Activated CD8-positive, alpha-beta T cell treated with anti-CD3 and anti-CD28 coated beads for 36 hours (primary cell): ENCODE data around the gene CHURC1. TPM values are rescaled to one million over a fixed set of nuclear protein-coding genes. Genes with fewer than 3 reads are reported as not detected.

Experiments
- ATAC-seq: fragments of 200-7000 bp; cut with Tn5 transposase; one replicate; pipeline ENCODE4 v1.10.0; 2021; ENCODE audit warnings: mild to moderate bottlenecking, moderate library complexity
- CTCF ChIA-PET: fragments of 350-600 bp; sonication (Branson Sonifier 250); formaldehyde crosslinking; loops from one replicate; lab custom pipeline; 2021; ENCODE audit warnings: antibody characterized with exemption; lab: Charles Lee
- POLR2A ChIA-PET: fragments of 350-600 bp; sonication (Branson Sonifier 250); formaldehyde crosslinking; loops from one replicate; lab custom pipeline; 2021; ENCODE audit warnings: antibody characterized with exemption; lab: Charles Lee
- DNase-seq: peaks from one replicate; pipeline ENCODE4 v3.0.0-alpha.2; 2020
- H3K27ac Mint-ChIP-seq: one replicate; pipeline ENCODE4 v1.8.0; 2021; ENCODE audit warnings: mild to moderate bottlenecking, mixed read lengths
- H3K27me3 Mint-ChIP-seq: one replicate; pipeline ENCODE4 v1.8.0; 2021; ENCODE audit warnings: mixed read lengths
- H3K36me3 Mint-ChIP-seq: one replicate; pipeline ENCODE4 v1.8.0; 2021; ENCODE audit warnings: low read depth, mixed read lengths
- H3K4me1 Mint-ChIP-seq: one replicate; pipeline ENCODE4 v1.8.0; 2021; ENCODE audit warnings: low read depth, mixed read lengths
- H3K4me3 Mint-ChIP-seq: one replicate; pipeline ENCODE4 v1.8.0; 2021; ENCODE audit warnings: mild to moderate bottlenecking, moderate library complexity, mixed read lengths
- H3K9me3 Mint-ChIP-seq: one replicate; pipeline ENCODE4 v1.8.0; 2021; ENCODE audit warnings: mixed read lengths
- CTCF ChIP-seq: fragments of 200-600 bp; IDR thresholded peaks from one replicate; pipeline ENCODE4 v1.8.0; 2022; ENCODE audit warnings: antibody characterized with exemption, mild to moderate bottlenecking
- intact Hi-C: fragments of 100-400 bp; cut with micrococcal nuclease; formaldehyde crosslinking; loops from one replicate; pipeline ENCODE4 v1.10.0; 2022
- total RNA-seq, 2 experiments: library from RNA; stranded (reverse); gene quantifications; one replicate each; pipeline ENCODE4 v1.2.3, GENCODE V29; 2021

Gene CHURC1
- total RNA-seq, 2 experiments from 2014 or later = 47.0 to 57.4 TPM

GRCh38 chr14:64877846-64878245 is 36.4 kb upstream of the CHURC1 start:
- H3K4me3 Mint-ChIP-seq = no peak overlapping the region
- POLR2A ChIA-PET = no interaction called here
- peaks cover 2% of the 10 kb centered on the region for H3K4me1 Mint-ChIP-seq
- CTCF ChIA-PET = interaction anchor here (1.0 to 9.1 kb wide), 5 partner anchors 9 to 241 kb away, joined by 3 to 92 read pairs (median 3); no protein-coding TSS in a partner anchor
- no peak for ATAC-seq
- TF ChIP-seq CTCF = no peak
- H3K27ac Mint-ChIP-seq = no peak overlapping the region
- peaks cover 37% of the 10 kb centered on the region for H3K27me3 Mint-ChIP-seq
- no peaks in the 10 kb centered on the region for H3K9me3 Mint-ChIP-seq
- intact Hi-C loops = no loop called here
- no peak for DNase-seq
- no peaks in the 10 kb centered on the region for H3K36me3 Mint-ChIP-seq

GRCh38 chr14:64878837-64879634 is 35.2 kb upstream of the CHURC1 start:
- Mint-ChIP-seq H3K27ac (no peak overlapping the region), H3K27me3 (peaks cover 41% of the 10 kb centered on the region), H3K4me3 (peak overlapping the region; percentile 45), H3K4me1 (peaks cover 2% of the 10 kb centered on the region), H3K9me3 (no peaks in the 10 kb centered on the region), H3K36me3 (no peaks in the 10 kb centered on the region)
- DNase-seq (no peak), ATAC-seq (no peak)
- intact Hi-C loops = no loop called here
- ChIA-PET CTCF (interaction anchor here (9.1 kb wide), 1 partner anchor 13 kb away, joined by 92 read pairs; no protein-coding TSS in a partner anchor), POLR2A (interaction anchor here (1.0 kb wide), 1 partner anchor 15 kb away, joined by 3 read pairs; no protein-coding TSS in a partner anchor)
- TF ChIP-seq CTCF = no peak

GRCh38 chr14:64879635-64880220 is 34.5 kb upstream of the CHURC1 start, which contains the start of gene SPTB:
TSS of gene SPTB (minus strand) at chr14:64879907. CDS start at chr14:64823094, 56,813 bp downstream.
- Mint-ChIP-seq H3K4me1 (peaks cover 2% of the 10 kb centered on the region), H3K27me3 (peaks cover 44% of the 10 kb centered on the region), H3K36me3 (no peaks in the 10 kb centered on the region), H3K9me3 (no peaks in the 10 kb centered on the region), H3K27ac (no peak within 1 kb of the TSS), H3K4me3 (peak within 1 kb of the TSS; percentile 77)
- ChIA-PET POLR2A (interaction anchor here (1.0 kb wide), 1 partner anchor 16 kb away, joined by 3 read pairs; no protein-coding TSS in a partner anchor), CTCF (interaction anchor here (1.0 to 9.1 kb wide), 4 partner anchors 11 to 59 kb away, joined by 3 to 92 read pairs (median 5); no protein-coding TSS in a partner anchor)
- peak; percentile 74 for DNase-seq
- intact Hi-C loops = no loop called here
- ATAC-seq = peak; percentile 80
- no peak for TF ChIP-seq CTCF

GRCh38 chr14:64880221-64881121 is 33.8 kb upstream of the CHURC1 start:
- intact Hi-C loops = no loop called here
- ChIA-PET POLR2A (no interaction called here), CTCF (interaction anchor here (1.0 to 9.1 kb wide), 8 partner anchors 10 to 113 kb away, joined by 3 to 92 read pairs (median 4); no protein-coding TSS in a partner anchor)
- no peak for TF ChIP-seq CTCF
- peak; percentile 73 for DNase-seq
- Mint-ChIP-seq H3K9me3 (no peaks in the 10 kb centered on the region), H3K27ac (no peak overlapping the region), H3K36me3 (no peaks in the 10 kb centered on the region), H3K4me3 (peak overlapping the region; percentile 77), H3K4me1 (peaks cover 2% of the 10 kb centered on the region), H3K27me3 (peaks cover 42% of the 10 kb centered on the region)
- peak; percentile 88 for ATAC-seq
